Medulla oblongata (tissue), 1 donor: Measurements from ENCODE around the gene CHST15.

Experiments used
- DNase-seq: peaks from one replicate; pipeline ENCODE4 v3.0.0-alpha.2; 2015; ENCODE audit errors: extremely low spot score

The CHST15 gene

DNA sequence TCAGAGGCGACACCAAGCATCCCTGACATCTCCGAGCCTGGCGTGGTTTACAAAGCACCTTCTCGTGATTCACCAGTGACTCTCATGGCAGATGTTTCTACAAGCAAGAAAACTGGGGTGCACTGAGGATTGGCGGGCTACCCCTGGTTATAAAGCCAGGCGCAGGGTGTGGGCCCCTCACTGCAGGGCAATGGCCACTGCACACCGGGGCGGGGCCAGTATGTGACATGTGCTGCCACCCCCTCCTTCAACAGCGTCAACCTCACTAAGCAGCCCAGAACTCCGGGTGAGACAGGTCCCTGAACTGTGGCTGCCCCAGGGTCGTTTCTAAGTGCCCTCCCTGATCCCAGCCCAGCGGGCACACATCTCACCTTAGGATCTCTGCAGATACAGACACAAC lies 63.8 kb downstream of the CHST15 start:
- no peak for DNase-seq

DNA sequence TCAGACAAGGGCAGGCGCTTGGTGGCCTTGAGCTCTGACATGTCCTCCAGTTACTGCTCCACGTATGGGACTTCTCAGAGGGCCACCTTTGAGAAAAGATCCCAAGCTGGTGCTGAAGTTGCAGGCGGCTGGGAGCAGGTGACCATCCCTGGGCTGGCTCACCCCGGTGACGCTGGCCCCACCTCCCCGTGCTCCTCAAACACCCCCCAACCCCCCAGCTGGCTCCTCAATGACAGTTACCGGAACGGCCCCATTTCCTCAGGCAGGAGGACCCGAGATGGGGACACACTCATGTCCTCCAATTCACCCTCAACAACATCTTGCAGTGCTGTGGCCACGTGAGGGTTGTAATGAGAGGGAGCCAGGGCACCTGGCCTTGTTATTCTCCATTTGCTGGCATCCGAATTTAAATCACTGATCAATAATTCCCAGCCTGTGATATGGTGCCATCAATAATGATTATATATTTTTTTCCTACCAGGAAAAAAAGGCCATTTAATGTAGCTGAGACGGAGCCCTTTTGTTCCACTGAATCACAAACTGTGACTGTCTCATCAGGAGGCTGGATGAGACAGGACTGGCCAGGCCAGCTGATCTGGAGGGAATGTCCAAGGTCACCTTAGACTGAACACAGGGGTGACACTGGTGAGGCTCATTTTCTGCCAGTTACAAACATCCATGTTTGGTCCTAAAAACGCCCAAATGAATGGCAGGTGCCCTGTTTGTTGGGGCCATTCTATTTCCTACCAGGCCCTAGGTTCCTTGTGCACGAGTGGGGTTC lies 64.5 kb downstream of the CHST15 start:
- DNase-seq: no peak

DNA sequence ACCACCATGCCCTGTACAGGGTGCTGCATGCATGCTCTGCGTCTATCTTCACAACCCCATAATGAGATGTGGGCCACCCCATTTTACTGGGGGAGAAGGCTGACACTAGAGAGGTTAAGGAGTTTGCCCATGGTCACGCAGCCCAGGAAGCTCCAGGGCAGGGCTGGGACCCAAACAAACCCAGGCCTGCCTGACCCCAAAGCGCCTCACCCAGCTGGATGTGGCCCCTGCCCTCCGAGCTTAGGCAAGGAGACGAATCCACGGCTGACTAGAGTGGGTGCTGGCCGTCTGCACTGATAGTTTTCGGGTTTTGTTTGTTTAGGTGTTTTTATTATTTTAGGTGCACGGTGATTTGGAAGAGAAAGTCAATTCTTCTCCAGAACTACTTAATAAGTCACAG lies 65.7 kb downstream of the CHST15 start:
- no peak for DNase-seq

DNA sequence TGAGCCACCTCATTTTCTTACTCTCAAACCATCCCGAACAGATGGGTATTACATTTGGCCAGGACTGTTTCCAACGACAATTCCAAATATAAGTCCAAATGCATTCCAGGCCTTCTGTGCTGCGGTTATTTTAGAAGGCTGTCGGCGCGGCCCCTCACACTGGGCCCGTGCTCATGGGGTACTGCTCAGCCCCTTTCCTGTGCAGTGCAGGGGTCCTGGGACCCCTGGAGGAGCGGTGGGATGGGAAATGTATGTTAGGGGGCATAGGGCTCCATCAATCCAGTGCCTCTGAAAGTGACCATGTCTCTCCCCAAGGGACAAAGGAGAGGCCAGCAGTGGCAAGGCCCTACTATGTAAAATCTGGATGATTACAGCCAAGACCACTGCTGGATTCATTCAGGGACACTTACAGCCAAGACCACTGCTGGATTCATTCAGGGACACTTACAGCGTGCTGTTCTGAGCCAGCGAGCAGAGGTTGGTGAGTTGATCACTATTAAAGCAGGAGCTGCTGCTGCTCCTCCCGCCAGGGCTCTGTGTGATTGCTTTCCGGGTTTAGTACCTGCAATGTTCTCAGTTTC lies 66.3 kb downstream of the CHST15 start:
- no peak for DNase-seq

DNA sequence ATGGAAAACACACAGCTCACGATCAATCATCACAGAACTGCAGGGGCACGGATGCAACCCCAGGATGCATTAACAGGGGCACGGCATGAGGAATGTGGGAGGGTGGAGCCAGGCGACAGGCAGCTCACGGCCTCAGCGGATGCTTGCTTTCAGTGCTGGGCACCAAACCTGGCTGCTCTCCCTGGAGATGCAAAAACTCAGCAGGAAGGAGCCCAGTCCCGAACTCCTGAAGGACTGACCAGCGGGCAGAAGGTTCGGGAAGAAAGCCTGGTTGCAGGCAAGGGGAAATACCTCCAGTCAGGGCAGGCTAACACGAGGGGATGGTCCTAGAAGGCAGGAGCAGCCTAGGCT lies 66.8 kb downstream of the CHST15 start:
- no peak for DNase-seq

DNA sequence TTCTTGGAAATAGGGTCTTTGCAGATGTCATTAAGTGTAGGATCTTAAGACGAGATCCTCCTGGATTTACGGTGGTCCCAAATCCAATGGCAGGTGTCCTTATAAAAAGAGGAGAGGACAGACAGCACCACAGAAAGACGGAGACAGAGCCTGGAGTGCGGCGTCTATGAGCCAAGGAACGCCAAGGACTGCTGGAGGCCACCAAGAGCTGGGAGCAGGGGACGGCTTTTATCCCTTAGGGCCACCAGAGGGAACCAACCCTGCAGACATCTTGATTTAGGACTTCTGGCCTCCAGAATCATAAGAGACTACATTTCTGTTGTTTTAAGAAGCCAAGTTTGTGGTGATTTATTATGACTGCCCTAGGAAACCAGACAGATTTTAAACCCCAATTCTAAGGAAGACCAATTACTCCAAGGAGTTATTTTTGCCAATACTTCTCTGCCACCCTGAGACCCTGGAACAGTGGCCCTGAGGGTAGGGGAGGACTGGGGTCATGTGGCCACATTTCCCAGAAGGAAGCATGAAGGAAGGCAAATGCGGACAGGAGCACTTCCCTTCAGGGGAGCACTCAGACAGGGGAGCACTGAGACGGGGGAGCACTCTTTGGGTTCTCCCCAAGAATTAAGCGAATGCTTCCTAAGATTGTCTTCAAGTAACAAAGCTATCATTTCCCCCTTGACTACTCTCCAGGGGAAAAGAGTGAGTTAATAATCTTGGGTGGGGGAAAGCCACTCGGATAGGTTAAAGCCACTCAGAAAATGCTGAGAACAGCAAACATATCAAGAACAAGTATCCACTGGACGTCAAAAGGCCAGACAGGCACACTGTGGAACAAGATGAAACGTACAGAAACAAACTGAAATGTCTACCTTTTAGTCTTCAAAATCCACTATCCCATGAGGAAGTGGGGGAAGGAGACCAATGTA lies 67.5 kb downstream of the CHST15 start:
- peak; percentile 54 for DNase-seq

DNA sequence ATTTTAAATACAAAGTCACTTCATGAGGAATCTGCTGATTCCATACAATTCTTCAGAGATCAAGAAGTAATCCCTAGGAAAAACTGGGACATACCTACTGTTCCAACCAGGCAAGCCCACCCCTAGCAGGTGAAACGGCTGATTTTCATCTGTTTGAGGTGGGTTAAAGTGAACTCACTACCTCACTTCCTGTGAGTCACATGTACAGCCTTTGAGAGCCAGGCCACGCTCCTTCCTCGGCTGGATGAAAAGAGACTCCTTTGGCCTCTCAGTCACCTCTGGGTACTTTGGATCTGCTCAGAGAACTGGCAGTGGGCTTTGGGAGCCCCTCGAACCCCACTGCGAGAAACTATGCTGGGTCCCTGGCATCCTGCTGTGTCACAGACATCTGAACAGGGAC lies 68.2 kb downstream of the CHST15 start:
- no peak for DNase-seq

DNA sequence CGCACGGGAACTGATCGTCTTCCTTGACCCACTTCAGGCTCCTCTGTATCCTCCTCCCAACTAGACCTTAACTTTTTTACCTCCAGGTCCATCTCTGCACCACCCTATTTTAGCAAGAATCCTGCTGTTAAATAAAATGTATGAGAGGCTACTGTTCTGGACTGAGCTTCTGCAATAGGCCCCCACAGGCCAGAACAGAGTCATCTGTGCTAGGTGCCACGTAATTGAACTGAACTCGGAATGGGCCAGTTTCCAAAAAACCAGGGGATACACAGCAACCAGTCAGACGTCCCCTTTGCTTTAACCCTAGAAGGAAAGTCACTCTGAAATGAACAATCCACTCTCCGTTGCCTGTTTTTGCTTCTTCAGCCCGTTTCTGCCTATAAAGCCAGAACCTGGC lies 71.3 kb downstream of the CHST15 start:
- no peak for DNase-seq

DNA sequence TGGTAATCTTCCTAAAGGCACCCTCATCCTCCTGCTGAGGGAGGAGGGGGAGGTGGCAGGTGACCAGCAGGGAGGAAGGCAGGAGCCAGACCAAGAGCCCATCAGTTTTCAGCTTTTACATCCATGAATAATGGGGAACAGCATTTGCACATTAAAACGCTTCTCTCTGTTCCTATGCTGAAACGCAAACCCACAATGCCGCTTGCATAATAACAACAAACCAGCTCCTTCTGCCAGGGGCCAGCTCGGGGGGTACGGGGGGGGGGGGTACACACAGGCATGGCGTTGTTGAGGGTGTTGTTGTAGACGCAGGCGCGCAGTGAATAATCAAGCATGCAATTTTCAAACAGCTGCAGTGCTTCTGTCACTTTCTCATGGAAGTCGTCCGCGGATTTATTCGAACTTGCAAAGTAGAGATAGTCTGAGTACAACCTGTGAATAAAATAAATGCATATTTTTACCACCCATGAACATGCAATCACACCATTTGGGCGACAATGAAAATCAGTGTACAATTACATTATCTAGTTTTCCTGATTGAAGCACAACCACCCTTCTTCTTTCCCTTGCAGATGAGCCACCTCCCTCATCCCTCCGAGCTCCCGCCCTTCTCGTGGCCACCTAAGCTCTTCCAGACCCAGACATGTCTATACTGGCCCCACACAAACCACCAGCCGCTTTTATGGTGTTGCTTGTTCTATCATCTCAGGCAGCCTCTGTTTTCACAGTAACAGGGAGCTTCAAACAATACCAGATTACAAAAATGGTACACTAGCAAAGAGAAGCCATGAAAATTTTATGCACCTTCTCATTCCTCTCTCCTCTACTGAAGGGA lies 72.2 kb downstream of the CHST15 start:
- DNase-seq: no peak

DNA sequence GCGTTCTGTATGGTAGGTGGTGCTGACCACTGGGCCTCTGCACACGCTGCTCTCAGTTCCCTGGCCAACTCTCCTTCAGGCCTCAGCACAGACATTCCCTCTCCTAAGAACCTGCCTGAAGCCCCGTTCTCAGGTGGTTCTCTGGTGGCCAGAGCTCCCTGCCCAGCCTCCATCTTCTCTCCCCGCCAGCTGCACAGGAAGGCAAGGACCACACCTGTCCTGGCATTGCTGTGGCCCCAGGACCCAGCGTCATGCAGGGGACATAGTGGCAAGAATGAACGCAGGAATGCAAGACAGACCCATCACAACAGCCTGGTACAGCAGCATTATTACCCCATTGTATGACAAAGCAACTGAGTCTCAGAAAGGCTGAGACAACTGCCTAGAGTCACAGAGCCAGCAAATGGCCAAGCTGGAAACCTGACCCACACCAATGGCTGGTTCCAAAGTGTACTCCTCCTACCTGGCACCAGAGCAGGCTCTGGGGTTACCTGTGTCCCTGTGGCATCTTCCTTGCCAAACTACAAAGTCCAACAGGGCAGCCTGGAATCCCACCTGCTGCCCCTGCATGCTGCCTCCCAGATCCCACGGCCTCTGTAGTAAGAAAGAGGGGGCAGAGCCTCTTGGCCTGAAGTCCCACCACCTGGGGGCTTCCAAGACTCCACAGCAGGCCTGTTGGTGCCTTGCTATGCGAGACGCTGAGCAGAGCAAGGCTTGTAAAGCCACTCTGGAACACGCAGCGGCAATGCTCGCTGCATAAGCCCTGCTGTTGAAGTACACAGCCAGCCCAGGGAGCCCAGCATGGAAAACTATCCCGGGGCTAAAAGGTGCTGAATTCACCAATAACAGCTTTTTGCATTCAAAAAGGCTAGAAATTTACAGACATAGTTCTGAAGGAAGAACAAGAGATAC lies 73.3 kb downstream of the CHST15 start:
- DNase-seq: no peak

DNA sequence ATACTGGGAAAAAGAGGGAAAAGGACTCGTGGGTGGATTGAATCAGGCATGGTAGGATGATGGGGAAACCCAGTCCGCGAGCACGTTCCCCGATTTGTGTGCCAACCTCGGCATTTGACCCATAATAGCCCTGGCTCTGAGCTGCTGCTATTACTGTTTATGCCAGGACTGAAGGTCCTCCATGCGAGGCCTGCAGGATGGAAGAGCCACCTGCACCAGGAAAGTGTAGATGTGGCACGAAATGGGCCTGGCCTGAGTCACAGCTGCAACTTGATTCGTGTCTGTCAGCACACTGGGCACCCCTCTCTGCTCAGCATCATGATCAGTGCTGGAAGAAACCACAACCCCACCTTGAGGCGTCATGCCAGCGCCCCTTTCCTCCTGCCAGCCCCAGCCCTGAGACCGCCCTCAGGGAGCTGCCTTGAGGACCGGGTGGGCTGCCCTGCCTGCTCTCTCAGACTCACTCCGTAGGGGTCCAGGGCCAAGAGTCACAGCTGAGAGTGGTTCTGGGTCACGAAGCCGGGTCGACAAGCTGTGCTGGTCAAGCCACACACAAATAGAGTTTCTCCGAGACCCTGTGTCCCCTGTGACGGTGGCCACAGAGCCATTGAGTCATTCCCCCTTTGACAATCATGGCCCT lies 74.4 kb downstream of the CHST15 start:
- DNase-seq: no peak

DNA sequence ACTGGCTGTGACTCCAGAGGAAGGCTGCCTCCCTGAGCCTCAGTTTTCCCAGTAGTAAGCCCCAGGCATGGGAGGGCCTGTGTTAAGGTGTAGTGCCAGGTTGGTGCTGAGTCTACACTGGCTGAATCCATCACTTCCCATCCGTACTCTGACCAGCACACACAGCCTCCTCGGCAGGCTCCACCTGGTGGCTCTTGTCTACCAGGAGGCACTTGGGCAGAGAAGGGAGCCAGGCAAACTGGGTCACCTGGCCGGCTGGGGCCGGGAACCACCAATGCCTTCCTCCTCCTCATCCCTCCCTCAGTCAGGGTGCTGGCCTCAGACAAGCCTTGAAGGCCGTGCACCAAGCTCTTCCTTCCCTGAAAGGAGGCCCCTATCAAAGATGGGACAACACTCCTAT lies 75.7 kb downstream of the CHST15 start:
- DNase-seq: no peak

DNA sequence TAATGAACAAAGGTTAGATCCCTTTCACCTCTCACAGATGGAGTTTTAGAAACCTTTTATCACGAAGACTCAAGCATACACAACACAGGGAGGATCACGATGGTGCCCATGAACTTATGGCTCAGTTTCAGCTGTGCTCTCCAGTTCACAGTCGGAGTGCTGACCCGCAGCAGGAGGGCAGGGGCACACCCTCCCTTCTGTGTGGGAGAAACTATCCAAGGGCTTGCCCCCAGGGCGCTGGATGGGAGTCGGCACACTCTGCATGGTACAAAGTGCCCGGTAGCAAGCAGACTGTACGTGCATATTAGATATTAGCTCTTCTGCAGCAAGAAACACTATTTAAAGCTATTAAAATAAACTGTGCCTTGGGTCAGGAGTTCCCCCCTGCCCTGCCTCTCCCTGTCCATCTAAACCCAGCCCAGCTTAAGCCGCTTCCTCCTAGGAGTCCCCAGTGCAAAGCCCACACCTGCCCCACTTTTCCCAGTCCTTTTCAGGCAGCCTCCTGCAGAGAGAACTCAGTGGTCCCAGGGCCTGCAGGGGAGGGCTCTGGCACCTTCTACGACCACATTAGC lies 76.5 kb downstream of the CHST15 start:
- no peak for DNase-seq

DNA sequence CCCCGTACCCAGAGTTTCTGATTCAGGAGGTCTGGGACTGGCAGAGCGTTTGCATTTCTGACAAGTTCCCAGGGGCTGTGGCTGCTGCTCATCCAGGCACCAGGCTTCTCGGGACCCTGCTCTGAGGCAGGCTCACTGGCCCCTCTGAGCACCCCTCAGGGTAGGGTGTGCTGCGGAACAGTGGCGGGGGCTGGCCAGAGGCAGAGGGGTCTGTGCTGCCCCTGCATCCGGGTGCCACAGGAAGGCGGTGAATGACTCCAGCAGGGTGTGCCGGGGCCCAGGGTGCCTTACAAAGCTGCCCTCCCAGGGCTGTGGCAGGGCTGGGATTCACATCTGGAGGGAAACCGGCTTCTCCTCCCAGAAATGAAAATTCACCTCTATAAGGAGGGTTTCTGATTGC lies 77.4 kb downstream of the CHST15 start:
- DNase-seq: no peak

DNA sequence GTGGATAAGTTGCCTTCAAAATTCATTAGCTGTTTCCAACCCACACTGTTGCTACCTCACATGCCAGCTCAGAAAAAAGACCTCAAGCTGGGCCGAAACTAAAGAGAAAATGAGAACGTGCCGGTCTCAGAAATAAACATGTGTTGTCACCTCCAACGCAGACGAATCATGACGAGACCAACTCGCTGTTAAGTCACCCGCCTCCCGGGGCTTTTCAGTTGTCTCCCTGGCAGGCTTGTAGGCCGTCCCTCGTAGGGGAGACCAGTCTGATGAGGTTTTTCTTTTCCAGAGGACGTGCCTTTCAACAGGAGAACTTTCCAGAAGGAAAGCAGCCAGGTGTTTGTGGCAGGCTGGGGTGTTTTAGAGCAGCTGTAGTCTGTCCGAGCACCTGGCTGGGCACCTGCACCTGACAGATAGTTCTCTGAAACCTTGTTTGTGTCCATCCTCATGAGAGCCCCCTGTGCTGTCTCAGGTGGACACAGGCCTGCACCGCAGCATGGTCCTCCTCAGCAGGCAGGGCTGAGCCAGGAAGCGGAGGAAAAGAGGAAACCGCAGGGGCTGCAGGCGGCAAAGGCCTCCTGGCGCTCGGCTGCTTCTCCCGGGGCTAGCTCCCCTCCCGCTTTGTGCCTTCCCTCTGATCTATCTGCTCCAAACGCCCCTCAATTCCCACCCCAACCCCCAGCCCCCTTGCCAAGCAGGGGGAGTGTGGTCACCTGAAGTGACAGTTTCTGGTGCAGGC lies 78.8 kb downstream of the CHST15 start:
- DNase-seq: no peak

DNA sequence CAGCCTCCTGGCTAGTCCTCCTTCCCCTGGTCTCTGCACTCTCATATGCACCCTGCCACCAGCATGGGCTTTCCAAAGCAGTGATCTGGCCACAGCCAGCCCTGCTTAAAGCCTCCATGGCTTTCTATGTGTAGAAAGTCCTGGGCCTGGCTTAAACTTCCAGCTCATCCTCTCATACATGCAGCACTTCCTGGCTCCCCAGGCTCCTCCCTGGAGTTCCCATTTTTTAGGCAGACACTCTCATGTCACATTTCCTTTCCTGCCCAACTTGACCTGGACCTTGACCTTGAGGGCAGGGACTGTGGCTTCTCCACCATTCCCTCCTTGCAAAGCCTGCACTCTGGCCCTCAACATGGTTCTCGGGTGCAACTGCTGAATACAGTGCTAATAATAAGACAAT lies 79.5 kb downstream of the CHST15 start:
- DNase-seq: no peak

DNA sequence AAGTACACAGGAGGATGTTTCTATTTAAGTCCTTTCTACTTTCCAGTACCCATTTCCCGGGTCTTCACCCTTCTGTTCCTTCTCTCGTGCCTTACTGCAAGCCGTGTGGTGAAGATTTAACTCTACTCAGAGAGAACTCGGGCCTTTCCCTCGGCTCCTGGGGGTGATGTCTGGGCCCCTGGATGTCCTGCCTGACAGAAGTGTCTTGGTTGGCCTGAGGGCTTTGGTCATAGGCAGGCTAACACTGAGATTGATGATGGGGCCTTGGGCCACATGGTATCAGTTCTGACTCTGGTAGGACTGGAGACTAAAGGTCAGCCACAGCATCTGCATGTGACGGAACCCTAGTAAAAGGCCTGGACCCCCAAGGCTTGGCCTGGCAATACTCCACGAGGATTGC lies 80.4 kb downstream of the CHST15 start:
- no peak for DNase-seq

DNA sequence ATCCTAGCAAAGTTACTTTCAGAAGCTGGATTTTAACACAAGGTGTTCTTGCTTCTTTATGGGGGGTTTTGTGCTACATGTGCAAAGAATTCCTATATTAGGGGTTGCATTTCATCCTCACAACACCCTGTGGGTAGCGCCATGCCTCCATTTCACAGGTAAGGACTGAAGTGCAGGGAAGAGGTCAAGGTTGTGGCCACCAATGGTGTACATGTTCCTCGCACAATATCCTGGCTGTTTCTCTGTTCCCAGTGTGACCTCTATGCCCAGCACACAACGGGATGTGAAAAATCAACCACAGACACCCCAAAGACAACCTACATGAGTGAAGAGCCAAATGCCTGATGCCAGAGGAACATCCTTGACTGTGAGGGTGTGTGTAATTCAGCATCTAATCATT lies 80.8 kb downstream of the CHST15 start:
- no peak for DNase-seq

DNA sequence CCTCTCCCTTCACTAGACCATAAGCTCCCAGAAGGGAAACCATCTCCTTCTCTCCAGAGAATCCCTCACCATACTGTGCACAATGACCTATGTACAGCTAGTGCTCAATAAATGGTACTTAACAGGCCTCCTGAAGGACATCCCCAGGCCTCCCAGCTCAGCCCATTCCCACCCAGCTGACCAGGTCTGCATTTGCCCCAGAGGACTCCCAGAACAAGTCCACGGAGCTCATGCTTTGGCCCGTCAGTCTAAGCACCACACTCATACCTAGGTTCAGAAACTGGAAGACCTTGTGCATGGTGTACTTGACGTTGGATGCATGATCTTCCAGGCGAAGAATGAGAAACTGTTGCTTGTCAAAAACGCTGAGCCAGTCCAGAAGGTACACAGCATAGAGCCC lies 81.3 kb downstream of the CHST15 start:
- DNase-seq: no peak
